HuH-7 (cell line): ENCODE measurements around the gene CLCN6.

ENCODE experiments used
- DNase-seq: peaks from one replicate; pipeline ENCODE4 v3.0.0; 2011; ENCODE audit warnings: low spot score

CLCN6 gene

GRCh38 chr1:11880181-11880575 lies 74.2 kb downstream of the CLCN6 start:
- no peak for DNase-seq

GRCh38 chr1:11880911-11881748 lies 75.1 kb downstream of the CLCN6 start:
- DNase-seq: no peak

GRCh38 chr1:11881749-11882441 lies 75.9 kb downstream of the CLCN6 start:
- DNase-seq: no peak

- no peak for DNase-seq
Observed at GRCh38 chr1:11882814-11883538, 77.0 kb downstream of the CLCN6 start.

- no peak for DNase-seq
Observed at GRCh38 chr1:11885916-11886315, 79.9 kb downstream of the CLCN6 start.

- DNase-seq: no peak
Observed at GRCh38 chr1:11886986-11887665, 81.1 kb downstream of the CLCN6 start.

- DNase-seq: no peak
Observed at GRCh38 chr1:11887666-11888007, 81.6 kb downstream of the CLCN6 start.

- no peak for DNase-seq
Observed at GRCh38 chr1:11888206-11888876, 82.3 kb downstream of the CLCN6 start.

GRCh38 chr1:11888877-11889208 lies 82.9 kb downstream of the CLCN6 start:
- no peak for DNase-seq

GRCh38 chr1:11891433-11892186 lies 85.6 kb downstream of the CLCN6 start:
- DNase-seq: no peak
